Neuronal stem cell (in vitro differentiated cells): ENCODE measurements around the gene CFHR3. TPM values are rescaled to one million over a fixed set of nuclear protein-coding genes. Genes with fewer than 3 reads are reported as not detected.

Experiments
- DNase-seq: peaks from one replicate; pipeline ENCODE4 v3.0.0-alpha.2; 2013; ENCODE audit warnings: low spot score
- H2AFZ ChIP-seq: one replicate; pipeline ENCODE4 v1.6.1; 2013; ENCODE audit warnings: mild to moderate bottlenecking, low read length, inconsistent platforms
- H2AK5ac ChIP-seq: 2 replicates; pipeline ENCODE4 v1.6.1; 2013; ENCODE audit warnings: low read depth, mild to moderate bottlenecking, inconsistent platforms, low read length, moderate library complexity, mixed read lengths
- H2BK120ac ChIP-seq: 2 replicates; pipeline ENCODE4 v1.6.1; 2013; ENCODE audit warnings: low read depth, mild to moderate bottlenecking, inconsistent platforms, low read length, moderate library complexity, mixed read lengths
- H2BK12ac ChIP-seq: one replicate; pipeline ENCODE4 v1.6.1; 2013; ENCODE audit warnings: low read length, inconsistent platforms
- H2BK15ac ChIP-seq: 2 replicates; pipeline ENCODE4 v1.6.1; 2013; ENCODE audit warnings: mild to moderate bottlenecking, low read length, inconsistent platforms, mixed read lengths
- H2BK5ac ChIP-seq: one replicate; pipeline ENCODE4 v1.6.1; 2013; ENCODE audit warnings: inconsistent platforms, mild to moderate bottlenecking, low read length, moderate library complexity
- H3K14ac ChIP-seq: one replicate; pipeline ENCODE4 v1.6.1; 2013; ENCODE audit warnings: low read length, inconsistent platforms
- H3K18ac ChIP-seq: 2 replicates; pipeline ENCODE4 v1.6.1; 2013; ENCODE audit warnings: low read length, inconsistent platforms
- H3K23ac ChIP-seq: 2 replicates; pipeline ENCODE4 v1.6.1; 2013; ENCODE audit warnings: low read depth, mild to moderate bottlenecking, mixed read lengths, low read length, inconsistent platforms; ENCODE audit not compliant: poor library complexity
- H3K27ac ChIP-seq: replicated peaks from 3 replicates; pipeline ENCODE4 v1.5.1; 2013; ENCODE audit warnings: low read length, inconsistent platforms
- H3K27me3 ChIP-seq, 3 experiments: 2 replicates each; pipeline ENCODE4 v1.6.1; 2013; ENCODE audit warnings: low read length in 3 of 3, mild to moderate bottlenecking in 2 of 3, inconsistent platforms in 1 of 3, low read depth in 1 of 3, mixed read lengths in 1 of 3, moderate library complexity in 1 of 3; ENCODE audit not compliant: control insufficient read depth in 3 of 3, insufficient read depth in 3 of 3
- H3K36me3 ChIP-seq, 2 donors: replicated peaks in 1 of 2; 2 replicates each; pipeline ENCODE4 v1.6.1; 2013; ENCODE audit warnings: low read length in 2 of 2; ENCODE audit not compliant: control insufficient read depth in 2 of 2, insufficient read depth in 2 of 2
- H3K4ac ChIP-seq: 2 replicates; pipeline ENCODE4 v1.6.1; 2013; ENCODE audit warnings: inconsistent platforms, mild to moderate bottlenecking, low read length, moderate library complexity
- H3K4me1 ChIP-seq, 2 donors: 1 replicate in 1 of 2; 2 replicates in 1 of 2; pipeline ENCODE4 v1.6.1; 2013; ENCODE audit warnings: low read length in 2 of 2, low read depth in 1 of 2; ENCODE audit not compliant: control insufficient read depth in 2 of 2, insufficient read depth in 1 of 2
- H3K4me2 ChIP-seq: one replicate; pipeline ENCODE4 v1.6.1; 2013; ENCODE audit warnings: mild to moderate bottlenecking, low read length, inconsistent platforms; ENCODE audit not compliant: insufficient read depth, poor library complexity, severe bottlenecking
- H3K4me3 ChIP-seq, 2 donors: 2 replicates each; pipeline ENCODE4 v1.5.1; 2013; ENCODE audit warnings: low read length in 2 of 2, mild to moderate bottlenecking in 2 of 2, inconsistent platforms in 1 of 2, moderate library complexity in 1 of 2
- H3K79me1 ChIP-seq: one replicate; pipeline ENCODE4 v1.6.1; 2013; ENCODE audit warnings: low read depth, mild to moderate bottlenecking, inconsistent platforms, low read length, moderate library complexity
- H3K9ac ChIP-seq: one replicate; pipeline ENCODE4 v1.6.1; 2013; ENCODE audit warnings: mild to moderate bottlenecking, low read depth, low read length, inconsistent platforms; ENCODE audit not compliant: poor library complexity
- H3K9me3 ChIP-seq, 2 donors: replicated peaks in 1 of 2; 2 replicates each; pipeline versions ENCODE3 to v1.6.1; 2013; ENCODE audit warnings: low read length in 2 of 2, mild to moderate bottlenecking in 2 of 2, inconsistent platforms in 1 of 2, low read depth in 1 of 2, mixed read lengths in 1 of 2, moderate library complexity in 1 of 2; ENCODE audit not compliant: control insufficient read depth in 2 of 2, insufficient read depth in 1 of 2
- H4K8ac ChIP-seq: one replicate; pipeline ENCODE4 v1.6.1; 2013; ENCODE audit warnings: low read depth, mild to moderate bottlenecking, inconsistent platforms, low read length, moderate library complexity
- H4K91ac ChIP-seq: one replicate; pipeline ENCODE4 v1.6.1; 2013; ENCODE audit warnings: low read length, low read depth, mild to moderate bottlenecking, inconsistent platforms; ENCODE audit not compliant: poor library complexity
- WGBS, 2 donors: extraction: QIAGEN DNeasy Blood & Tissue Kit; methylation state at CpG; one replicate each; pipeline ENCODE4 v1.1.7; 2013; ENCODE audit warnings: missing lambda C conversion rate in 2 of 2, mixed read lengths in 1 of 2; ENCODE audit not compliant: insufficient read length in 2 of 2, insufficient replicate concordance in 1 of 2; ENCODE audit errors: extremely low coverage in 2 of 2; 5-methylcytosine and 5-hydroxymethylcytosine counted together
- polyA plus RNA-seq, 2 experiments: library from polyadenylated mRNA; stranded (reverse); fragments of 200-250 nt; gene quantifications; one replicate each; pipeline ENCODE4 v1.2.3, GENCODE V29; 2013

The CFHR3 gene
- polyA plus RNA-seq (2013, experiment 1 of 2) = 0.20 TPM
- polyA plus RNA-seq (2013, experiment 2 of 2) = 0.14 TPM

GRCh38 chr1:196774603-196775002 is at the start of gene CFHR3:
TSS of gene CFHR3 (plus strand) at chr1:196774840. CDS start at chr1:196774887, 47 bp downstream.
- Histone ChIP-seq H2AFZ (no peak within 1 kb of the TSS), H2BK120ac (no peak within 1 kb of the TSS), H3K9ac (no peak within 1 kb of the TSS), H3K14ac (no peak within 1 kb of the TSS), H2AK5ac (no peak within 1 kb of the TSS), H3K4me2 (no peak within 1 kb of the TSS), H2BK15ac (no peak within 1 kb of the TSS), H3K9me3 (no peaks in the 10 kb centered on the region), H4K8ac (no peak within 1 kb of the TSS), H4K91ac (no peak within 1 kb of the TSS), H2BK12ac (no peak within 1 kb of the TSS), H3K4ac (no peak within 1 kb of the TSS), H2BK5ac (no peak within 1 kb of the TSS), H3K23ac (no peak within 1 kb of the TSS), H3K4me3 (no peak within 1 kb of the TSS), H3K36me3 (no peaks in the 10 kb centered on the region), H3K18ac (no peak within 1 kb of the TSS), H3K79me1 (no peaks in the 10 kb centered on the region), H3K27me3 (no peaks in the 10 kb centered on the region), H3K27ac (no peak within 1 kb of the TSS), H3K4me1 (no peaks in the 10 kb centered on the region)
- DNase-seq = no peak

- Histone ChIP-seq H3K23ac (no peak overlapping the region), H2BK120ac (no peak overlapping the region), H3K4me3 (no peak overlapping the region), H3K9me3 (no peaks in the 10 kb centered on the region), H2BK12ac (no peak overlapping the region), H3K27me3 (no peaks in the 10 kb centered on the region), H3K4me1 (no peaks in the 10 kb centered on the region), H3K18ac (no peak overlapping the region), H2AK5ac (no peak overlapping the region), H4K91ac (no peak overlapping the region), H4K8ac (no peak overlapping the region), H3K36me3 (no peaks in the 10 kb centered on the region), H2BK5ac (no peak overlapping the region), H3K27ac (no peak overlapping the region), H3K14ac (no peak overlapping the region), H2BK15ac (no peak overlapping the region), H3K4me2 (no peak overlapping the region), H3K4ac (no peak overlapping the region), H3K79me1 (no peaks in the 10 kb centered on the region), H2AFZ (no peak overlapping the region), H3K9ac (no peak overlapping the region)
- no peak for DNase-seq
- no CpG with 5 or more reads among the region's 2 CpGs for WGBS, 2 donors
Observed at GRCh38 chr1:196732526-196732925, 42.1 kb upstream of the CFHR3 start.

GRCh38 chr1:196733091-196733970 is 41.3 kb upstream of the CFHR3 start:
- no peak overlapping the region for H3K4me3 ChIP-seq
- H3K36me3 ChIP-seq = no peaks in the 10 kb centered on the region
- WGBS, 2 donors = no CpG with 5 or more reads among the region's 11 CpGs
- H4K91ac ChIP-seq = no peak overlapping the region
- H2BK12ac ChIP-seq = no peak overlapping the region
- H3K4me2 ChIP-seq = no peak overlapping the region
- DNase-seq = no peak
- H4K8ac ChIP-seq = no peak overlapping the region
- H2AFZ ChIP-seq = no peak overlapping the region
- H2BK5ac ChIP-seq = no peak overlapping the region
- H2BK120ac ChIP-seq = no peak overlapping the region
- no peaks in the 10 kb centered on the region for H3K79me1 ChIP-seq
- no peaks in the 10 kb centered on the region for H3K9me3 ChIP-seq
- no peak overlapping the region for H2BK15ac ChIP-seq
- H3K4me1 ChIP-seq = no peaks in the 10 kb centered on the region
- no peak overlapping the region for H3K14ac ChIP-seq
- no peak overlapping the region for H3K4ac ChIP-seq
- H3K9ac ChIP-seq = no peak overlapping the region
- H3K27ac ChIP-seq = no peak overlapping the region
- H2AK5ac ChIP-seq = no peak overlapping the region
- H3K18ac ChIP-seq = no peak overlapping the region
- H3K27me3 ChIP-seq = no peaks in the 10 kb centered on the region
- H3K23ac ChIP-seq = no peak overlapping the region

- Histone ChIP-seq H3K14ac (no peak overlapping the region), H3K9me3 (peaks cover 5 to 6% of the 10 kb centered on the region in 2 donors), H3K9ac (no peak overlapping the region), H3K36me3 (no peaks in the 10 kb centered on the region), H2AK5ac (no peak overlapping the region), H3K27ac (no peak overlapping the region), H3K4me1 (no peaks in the 10 kb centered on the region), H2AFZ (no peak overlapping the region), H2BK5ac (no peak overlapping the region), H2BK12ac (no peak overlapping the region), H3K18ac (no peak overlapping the region), H2BK120ac (no peak overlapping the region), H3K4ac (no peak overlapping the region), H3K4me2 (no peak overlapping the region), H4K8ac (no peak overlapping the region), H3K79me1 (no peaks in the 10 kb centered on the region), H4K91ac (no peak overlapping the region), H3K27me3 (no peaks in the 10 kb centered on the region), H3K23ac (no peak overlapping the region), H2BK15ac (no peak overlapping the region), H3K4me3 (no peak overlapping the region)
- DNase-seq = no peak
Observed at GRCh38 chr1:196734006-196734405, 40.6 kb upstream of the CFHR3 start.
